ENCODE results near the gene PDCD7.
"Not testable (repeated sequence)": the region's sequence is repeated elsewhere in the genome, so short reads cannot be mapped to it uniquely, and the experiment has no call there.

PDCD7 gene

GRCh38 chr15:65115542-65115941 is 18.1 kb downstream of the PDCD7 start:
- DNase-seq: no peak

- DNase-seq: no peak
Observed at GRCh38 chr15:65115086-65115485, 18.5 kb downstream of the PDCD7 start, which contains the start of gene UBAP1L. TSS of gene UBAP1L (minus strand) at chr15:65115200. CDS start at chr15:65106215, 8,985 bp downstream.

- DNase-seq: no peak
Observed at GRCh38 chr15:65110676-65111292, 22.8 kb downstream of the PDCD7 start.

- DNase-seq: no peak
Observed at GRCh38 chr15:65106011-65106590, 27.5 kb downstream of the PDCD7 start.

GRCh38 chr15:65105038-65105437 is 28.6 kb downstream of the PDCD7 start:
- DNase-seq: no peak

GRCh38 chr15:65102912-65103311 is 30.7 kb downstream of the PDCD7 start:
- DNase-seq: no peak

- no peak for DNase-seq
Observed at GRCh38 chr15:65101891-65102708, 31.5 kb downstream of the PDCD7 start.

GRCh38 chr15:65101411-65101890 is 32.2 kb downstream of the PDCD7 start:
- peak; percentile 73 for DNase-seq

GRCh38 chr15:65100442-65100841 is 33.2 kb downstream of the PDCD7 start:
- DNase-seq: no peak

- not testable (repeated sequence) for DNase-seq
Observed at GRCh38 chr15:65099801-65100200, 33.8 kb downstream of the PDCD7 start.

- no peak for DNase-seq
Observed at GRCh38 chr15:65099336-65099735, 34.3 kb downstream of the PDCD7 start.

- DNase-seq: no peak
Observed at GRCh38 chr15:65097651-65098263, 35.9 kb downstream of the PDCD7 start.

GRCh38 chr15:65096481-65097385 is 36.9 kb downstream of the PDCD7 start:
- no peak for DNase-seq

GRCh38 chr15:65095747-65096104 is 37.9 kb downstream of the PDCD7 start:
- DNase-seq: no peak

GRCh38 chr15:65095011-65095746 is 38.4 kb downstream of the PDCD7 start:
- DNase-seq: no peak

GRCh38 chr15:65094294-65094995 is 39.2 kb downstream of the PDCD7 start:
- no peak for DNase-seq

GRCh38 chr15:65093793-65094170 is 39.8 kb downstream of the PDCD7 start:
- not testable (repeated sequence) for DNase-seq

- no peak for DNase-seq
Observed at GRCh38 chr15:65092911-65093792, 40.5 kb downstream of the PDCD7 start.

- no peak for DNase-seq
Observed at GRCh38 chr15:65091946-65092770, 41.5 kb downstream of the PDCD7 start.
